ENCODE data around the gene ARHGAP24.

The ARHGAP24 gene

DNA sequence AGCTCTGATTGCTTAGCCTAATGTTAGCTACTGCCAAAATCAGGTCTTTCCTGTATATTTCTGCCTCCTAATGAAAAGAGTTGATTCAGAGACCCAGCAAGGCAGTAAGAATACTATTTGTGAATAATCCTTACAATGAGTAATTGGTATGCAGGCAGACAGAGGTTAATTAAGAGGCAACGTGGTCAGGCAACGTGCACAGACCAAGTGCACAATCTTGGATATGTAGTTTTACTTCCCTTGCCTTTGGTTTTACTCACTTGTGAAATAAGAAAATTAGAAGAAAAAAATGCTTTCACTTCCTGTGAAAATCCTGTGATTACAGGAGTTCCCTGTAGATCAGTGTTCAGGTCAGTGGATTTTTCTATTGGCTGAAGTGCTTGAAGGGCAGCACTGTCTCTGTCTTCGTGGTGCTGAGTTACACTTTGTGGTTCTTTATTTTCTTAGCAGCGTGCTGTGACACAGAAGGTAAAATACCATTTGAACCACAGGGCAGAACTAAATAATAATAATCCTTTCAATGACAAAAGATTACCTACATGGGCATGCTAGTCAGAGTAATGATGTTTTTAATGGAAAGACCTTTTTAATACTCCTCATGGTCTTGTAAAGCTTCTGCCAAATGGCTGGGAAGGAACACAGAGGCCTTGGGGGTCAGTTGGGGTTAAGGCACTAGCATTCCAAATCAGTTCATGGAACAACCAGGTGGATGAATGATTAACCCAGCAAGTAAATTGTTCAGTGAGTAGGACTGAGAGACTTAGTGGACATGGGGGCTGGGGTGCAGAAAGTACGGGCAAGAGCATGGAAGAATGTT lies 454.0 kb downstream of the ARHGAP24 start:
- H4K20me1 ChIP-seq (ENCODE audit: insufficient read depth, low read length), result no peaks in the 10 kb centered on the region
- H3K4me2 ChIP-seq (ENCODE audit: low read depth, low read length), result no peak overlapping the region
- TF ChIP-seq, protein P1, sequence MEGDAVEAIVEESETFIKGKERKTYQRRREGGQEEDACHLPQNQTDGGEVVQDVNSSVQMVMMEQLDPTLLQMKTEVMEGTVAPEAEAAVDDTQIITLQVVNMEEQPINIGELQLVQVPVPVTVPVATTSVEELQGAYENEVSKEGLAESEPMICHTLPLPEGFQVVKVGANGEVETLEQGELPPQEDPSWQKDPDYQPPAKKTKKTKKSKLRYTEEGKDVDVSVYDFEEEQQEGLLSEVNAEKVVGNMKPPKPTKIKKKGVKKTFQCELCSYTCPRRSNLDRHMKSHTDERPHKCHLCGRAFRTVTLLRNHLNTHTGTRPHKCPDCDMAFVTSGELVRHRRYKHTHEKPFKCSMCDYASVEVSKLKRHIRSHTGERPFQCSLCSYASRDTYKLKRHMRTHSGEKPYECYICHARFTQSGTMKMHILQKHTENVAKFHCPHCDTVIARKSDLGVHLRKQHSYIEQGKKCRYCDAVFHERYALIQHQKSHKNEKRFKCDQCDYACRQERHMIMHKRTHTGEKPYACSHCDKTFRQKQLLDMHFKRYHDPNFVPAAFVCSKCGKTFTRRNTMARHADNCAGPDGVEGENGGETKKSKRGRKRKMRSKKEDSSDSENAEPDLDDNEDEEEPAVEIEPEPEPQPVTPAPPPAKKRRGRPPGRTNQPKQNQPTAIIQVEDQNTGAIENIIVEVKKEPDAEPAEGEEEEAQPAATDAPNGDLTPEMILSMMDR (IDR thresholded peaks at IDR 0.05; ENCODE audit: low read length), result no peak
- TF ChIP-seq EZH2 (optimal IDR thresholded peaks at IDR 0.05; ENCODE audit: low read depth, low read length), result no peak
- TF ChIP-seq EZH2phosphoT487 (IDR thresholded peaks at IDR 0.05; ENCODE audit: low read length), result no peak
- H3K9me2 ChIP-seq (replicated peaks; ENCODE audit: insufficient read depth, low read length), result no peaks in the 10 kb centered on the region
- no peak for DNase-seq
- no peak overlapping the region for H3K4me3 ChIP-seq (ENCODE audit: low read length)
- H3K27ac ChIP-seq (ENCODE audit: low read length), result no peak overlapping the region
- no peaks in the 10 kb centered on the region for H3K36me3 ChIP-seq (replicated peaks; ENCODE audit: insufficient read depth, low read length)
- no peaks in the 10 kb centered on the region for H3K9me3 ChIP-seq (replicated peaks; ENCODE audit: insufficient read depth, low read length)
- H3K9ac ChIP-seq (ENCODE audit: low read length), result no peak overlapping the region
- no peaks in the 10 kb centered on the region for H3K79me2 ChIP-seq (ENCODE audit: low read length)
- H2AFZ ChIP-seq (ENCODE audit: low read length), result no peak overlapping the region
- H3K4me1 ChIP-seq (ENCODE audit: low read length), result no peaks in the 10 kb centered on the region
- H3F3A ChIP-seq (ENCODE audit: insufficient read depth, low read length), result no peaks in the 10 kb centered on the region
- H3K27me3 ChIP-seq (replicated peaks; ENCODE audit: insufficient read depth, low read length), result no peaks in the 10 kb centered on the region

DNA sequence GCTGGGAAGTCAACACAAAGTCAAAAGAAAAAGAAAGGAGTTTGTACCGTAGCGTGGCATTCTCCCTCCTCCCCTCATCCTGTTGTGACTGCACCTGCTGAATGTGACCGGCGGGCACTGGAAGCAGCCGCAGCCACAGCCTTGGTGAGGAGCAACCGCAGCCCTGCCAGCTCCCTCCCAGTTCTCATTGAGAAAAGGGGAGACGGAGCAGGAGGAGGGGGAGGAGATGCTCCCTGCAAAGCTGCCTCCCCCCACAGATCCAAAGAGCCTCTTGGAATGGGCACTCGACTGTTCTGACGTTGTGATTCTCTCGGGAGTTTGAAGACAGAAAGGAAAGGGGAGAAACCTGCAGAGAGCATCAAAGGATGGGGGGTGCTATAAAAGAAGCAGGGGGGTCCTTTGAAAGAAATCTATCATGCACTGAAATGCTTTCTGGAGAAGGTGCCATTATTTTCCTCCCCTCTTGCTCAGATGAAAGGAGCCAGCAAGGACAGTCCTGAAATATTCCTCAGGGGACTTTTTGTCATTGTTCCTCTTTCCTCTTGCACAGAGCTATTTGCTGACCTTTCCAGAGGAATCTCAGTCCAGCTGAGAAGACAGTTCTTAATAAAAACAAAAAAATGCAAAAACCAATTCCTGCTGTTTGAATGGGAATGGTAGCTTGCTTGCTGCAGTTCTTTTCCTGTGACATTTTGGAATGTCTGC lies 455.2 kb downstream of the ARHGAP24 start:
- Histone ChIP-seq H3K27ac (ENCODE audit: low read length) (no peak overlapping the region), H3K4me1 (ENCODE audit: low read length) (no peaks in the 10 kb centered on the region), H3K36me3 (replicated peaks; ENCODE audit: insufficient read depth, low read length) (no peaks in the 10 kb centered on the region), H3F3A (ENCODE audit: insufficient read depth, low read length) (no peaks in the 10 kb centered on the region), H3K27me3 (replicated peaks; ENCODE audit: insufficient read depth, low read length) (no peaks in the 10 kb centered on the region), H3K9me2 (replicated peaks; ENCODE audit: insufficient read depth, low read length) (no peaks in the 10 kb centered on the region), H3K9ac (ENCODE audit: low read length) (no peak overlapping the region), H3K79me2 (ENCODE audit: low read length) (no peaks in the 10 kb centered on the region), H3K4me2 (ENCODE audit: low read depth, low read length) (no peak overlapping the region), H3K4me3 (ENCODE audit: low read length) (no peak overlapping the region), H4K20me1 (ENCODE audit: insufficient read depth, low read length) (no peaks in the 10 kb centered on the region), H3K9me3 (replicated peaks; ENCODE audit: insufficient read depth, low read length) (no peaks in the 10 kb centered on the region), H2AFZ (ENCODE audit: low read length) (no peak overlapping the region)
- TF ChIP-seq EZH2phosphoT487 (IDR thresholded peaks at IDR 0.05; ENCODE audit: low read length) (no peak), EZH2 (optimal IDR thresholded peaks at IDR 0.05; ENCODE audit: low read depth, low read length) (no peak)
- TF ChIP-seq, protein P1 (IDR thresholded peaks at IDR 0.05; ENCODE audit: low read length), result no peak
- DNase-seq, result no peak

DNA sequence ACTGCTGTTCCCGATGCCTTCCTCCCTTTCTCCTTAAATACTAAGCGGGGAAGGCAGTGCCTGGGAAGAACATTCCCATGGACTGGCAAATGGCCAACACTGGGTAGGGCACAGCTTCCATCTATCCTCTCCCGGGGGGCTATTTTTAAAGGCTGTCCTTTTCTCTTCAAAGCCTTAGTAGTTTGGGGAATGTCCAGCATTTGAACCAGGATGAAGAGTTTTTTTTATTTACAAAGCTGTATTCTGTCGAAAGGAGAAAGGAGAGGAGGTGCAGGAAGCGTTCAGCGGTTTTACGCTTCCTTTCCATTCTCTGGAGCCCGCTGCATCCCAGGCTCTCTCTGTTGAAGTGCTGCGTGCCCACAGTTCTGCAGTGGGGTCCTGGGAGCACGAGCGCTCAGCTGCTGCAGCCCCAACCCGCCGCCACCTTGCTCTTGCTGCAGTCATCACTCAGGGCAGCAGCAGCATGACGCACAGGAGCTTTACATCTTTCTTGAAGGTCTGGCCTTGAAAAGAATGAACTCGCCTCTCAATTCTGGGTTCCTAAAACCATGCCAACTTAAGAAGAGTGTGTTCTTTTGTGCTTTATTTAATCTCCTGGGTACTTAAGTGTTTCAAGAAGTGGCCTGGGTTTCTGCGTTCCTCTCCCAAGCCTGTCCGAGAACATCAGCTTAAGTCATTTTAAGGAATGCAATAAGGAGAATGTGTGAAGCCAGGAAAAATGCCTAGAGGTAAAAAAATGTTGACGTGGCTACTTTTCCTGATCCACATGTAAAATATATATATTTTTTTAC lies 457.7 kb downstream of the ARHGAP24 start:
- Histone ChIP-seq H3K27ac (ENCODE audit: low read length) (no peak overlapping the region), H3K9me3 (replicated peaks; ENCODE audit: insufficient read depth, low read length) (no peaks in the 10 kb centered on the region), H3K9ac (ENCODE audit: low read length) (no peak overlapping the region), H3K4me3 (ENCODE audit: low read length) (no peak overlapping the region), H4K20me1 (ENCODE audit: insufficient read depth, low read length) (no peaks in the 10 kb centered on the region), H3K36me3 (replicated peaks; ENCODE audit: insufficient read depth, low read length) (no peaks in the 10 kb centered on the region), H3F3A (ENCODE audit: insufficient read depth, low read length) (no peaks in the 10 kb centered on the region), H3K4me1 (ENCODE audit: low read length) (no peaks in the 10 kb centered on the region), H3K9me2 (replicated peaks; ENCODE audit: insufficient read depth, low read length) (no peaks in the 10 kb centered on the region), H3K27me3 (replicated peaks; ENCODE audit: insufficient read depth, low read length) (no peaks in the 10 kb centered on the region), H2AFZ (ENCODE audit: low read length) (no peak overlapping the region), H3K4me2 (ENCODE audit: low read depth, low read length) (no peak overlapping the region), H3K79me2 (ENCODE audit: low read length) (no peaks in the 10 kb centered on the region)
- TF ChIP-seq, protein P1 (IDR thresholded peaks at IDR 0.05; ENCODE audit: low read length), result no peak
- TF ChIP-seq EZH2 (optimal IDR thresholded peaks at IDR 0.05; ENCODE audit: low read depth, low read length) (no peak), EZH2phosphoT487 (IDR thresholded peaks at IDR 0.05; ENCODE audit: low read length) (no peak)
- DNase-seq, result no peak

All from MM.1S (cell line).